HepG2 (cell line): ENCODE measurements around the gene MEIOB. TPM values are rescaled to one million over a fixed set of nuclear protein-coding genes. Genes with fewer than 3 reads are reported as not detected.

Source experiments
- ARID3A ChIP-seq: IDR thresholded peaks from 2 replicates; pipeline ENCODE4 v1.6.1; 2012; ENCODE audit warnings: low read depth, low read length, improper control_type of control experiment
- EEA1 ChIP-seq: sonication (generic); formaldehyde crosslinking; IDR thresholded peaks from 2 replicates; pipeline ENCODE4 v1.5.1; 2020; ENCODE audit warnings: mild to moderate bottlenecking, missing genetic modification reagents, borderline replicate concordance
- MLLT10 ChIP-seq: sonication (generic); formaldehyde crosslinking; IDR thresholded peaks from 2 replicates; pipeline ENCODE4 v1.4.0; 2020; ENCODE audit warnings: missing genetic modification reagents
- NKX3-1 ChIP-seq: sonication (generic); formaldehyde crosslinking; IDR thresholded peaks from 2 replicates; pipeline ENCODE4 v1.5.0; 2020; ENCODE audit warnings: missing genetic modification reagents
- PRDM4 ChIP-seq: sonication (generic); formaldehyde crosslinking; IDR thresholded peaks from 2 replicates; pipeline ENCODE4 v1.9.0; 2021; ENCODE audit warnings: missing genetic modification reagents, borderline replicate concordance
- ZFP1 ChIP-seq: IDR thresholded peaks from 2 replicates; pipeline ENCODE4 v1.6.1; 2016
- ZFP41 ChIP-seq: sonication (generic); formaldehyde crosslinking; IDR thresholded peaks from 2 replicates; pipeline ENCODE4 v1.4.0; 2020; ENCODE audit warnings: mild to moderate bottlenecking, missing genetic modification reagents, borderline replicate concordance
- ZNF30 ChIP-seq: sonication (generic); formaldehyde crosslinking; IDR thresholded peaks from 2 replicates; pipeline ENCODE4 v1.5.0; 2020; ENCODE audit warnings: mild to moderate bottlenecking, missing genetic modification reagents
- ZNF331 ChIP-seq: sonication (generic); formaldehyde crosslinking; IDR thresholded peaks from 2 replicates; pipeline ENCODE4 v1.4.0; 2020; ENCODE audit warnings: missing genetic modification reagents
- ZNF615 ChIP-seq: sonication (generic); formaldehyde crosslinking; IDR thresholded peaks from 2 replicates; pipeline ENCODE4 v1.5.0; 2020; ENCODE audit warnings: mild to moderate bottlenecking, missing genetic modification reagents, borderline replicate concordance
- ZSCAN20 ChIP-seq: sonication (generic); formaldehyde crosslinking; IDR thresholded peaks from 2 replicates; pipeline ENCODE4 v1.4.0; 2020; ENCODE audit warnings: missing genetic modification reagents, mild to moderate bottlenecking, borderline replicate concordance
- polyA plus RNA-seq, 8 experiments: library from polyadenylated mRNA; depleted of rRNA in 3 of 8; stranded (reverse) in 7 of 8; unstranded in 1 of 8; fragments of >200 nt; fragmentation: Illumina TruSeq in 4 of 8; extraction: Trizol in 4 of 8; gene quantifications; 2 replicates each; pipeline versions ENCODE4 v1.2.1 to v1.2.3, GENCODE V29; 2011 to 2016; ENCODE audit warnings: low read depth in 4 of 8, missing spikeins in 1 of 8, mixed read lengths in 1 of 8; ENCODE audit not compliant: insufficient read depth in 1 of 8
- total RNA-seq, 5 experiments: library from RNA; depleted of rRNA; stranded (reverse); fragments of >200 nt; fragmentation: Illumina TruSeq; extraction: Trizol; gene quantifications; 2 replicates each; pipeline ENCODE4 v1.2.3, GENCODE V29; 2016; ENCODE audit warnings: low read depth in 1 of 5
- TF ChIP-seq, protein P1 (sequence below): sonication (generic); formaldehyde crosslinking; IDR thresholded peaks from 2 replicates; pipeline ENCODE4 v1.8.0; 2022; ENCODE audit warnings: missing genetic modification reagents, mild to moderate bottlenecking, inconsistent platforms, borderline replicate concordance
- TF ChIP-seq, protein P2 (sequence below): sonication (generic); formaldehyde crosslinking; conservative IDR thresholded peaks from 2 replicates; pipeline ENCODE4 v1.8.0; 2022; ENCODE audit warnings: low read depth, missing genetic modification reagents
- TF ChIP-seq, protein P3 (sequence below): sonication (generic); formaldehyde crosslinking; IDR thresholded peaks from 2 replicates; pipeline ENCODE4 v1.4.0; 2020; ENCODE audit warnings: missing genetic modification reagents, borderline replicate concordance
- TF ChIP-seq, protein P4 (sequence below): IDR thresholded peaks from 2 replicates; pipeline ENCODE4 v1.6.1; 2016; ENCODE audit warnings: missing genetic modification reagents, missing compliant biosample characterization

The MEIOB gene
- total and polyA plus RNA-seq, 2 of the 13 experiments (the other 11 are each of a cell fraction or from before 2014, with no cell fraction given) = 0.17 TPM; not detected in 1

DNA sequence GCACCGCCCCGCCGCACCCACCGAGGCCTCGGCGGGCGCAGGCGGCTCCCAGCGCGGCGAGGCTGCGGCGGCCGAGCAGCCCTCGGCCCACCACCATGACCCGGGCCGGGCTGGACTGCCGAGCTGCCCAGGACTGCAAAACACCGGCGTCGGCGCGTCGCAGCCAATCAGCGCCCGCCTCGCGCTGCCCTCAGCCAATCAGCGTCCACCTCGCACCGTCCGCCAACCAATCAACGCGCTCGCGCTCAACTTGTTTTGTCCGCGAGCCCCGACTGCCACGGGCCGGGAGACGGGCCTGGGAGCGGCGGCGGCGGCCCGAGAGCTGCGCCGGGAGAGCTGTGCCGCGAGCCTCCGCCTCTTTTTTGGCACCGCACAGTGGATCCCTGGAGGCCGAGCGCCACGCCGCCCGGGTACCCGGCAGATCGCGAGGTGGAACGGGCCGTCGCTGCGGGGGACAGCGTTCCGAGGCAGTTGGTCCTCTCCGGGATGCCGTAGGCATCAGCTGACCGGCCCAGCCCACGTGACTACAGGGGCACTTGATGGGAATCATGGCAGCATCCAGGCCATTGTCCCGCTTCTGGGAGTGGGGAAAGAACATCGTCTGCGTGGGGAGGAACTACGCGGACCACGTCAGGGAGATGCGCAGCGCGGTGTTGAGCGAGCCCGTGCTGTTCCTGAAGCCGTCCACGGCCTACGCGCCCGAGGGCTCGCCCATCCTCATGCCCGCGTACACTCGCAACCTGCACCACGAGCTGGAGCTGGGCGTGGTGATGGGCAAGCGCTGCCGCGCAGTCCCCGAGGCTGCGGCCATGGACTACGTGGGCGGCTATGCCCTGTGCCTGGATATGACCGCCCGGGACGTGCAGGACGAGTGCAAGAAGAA lies 45.0 kb downstream of the MEIOB start, which contains the start of the genes FAHD1 and HAGH (continued):
- no peak for TF ChIP-seq ARID3A
- TF ChIP-seq MLLT10 (CRISPR knock-in tag) = 0 out of 2 replicates have a peak, but pooled peaks have one; percentile 37
- TF ChIP-seq PRDM4 (CRISPR knock-in tag) = no peak
- TF ChIP-seq, protein P1, sequence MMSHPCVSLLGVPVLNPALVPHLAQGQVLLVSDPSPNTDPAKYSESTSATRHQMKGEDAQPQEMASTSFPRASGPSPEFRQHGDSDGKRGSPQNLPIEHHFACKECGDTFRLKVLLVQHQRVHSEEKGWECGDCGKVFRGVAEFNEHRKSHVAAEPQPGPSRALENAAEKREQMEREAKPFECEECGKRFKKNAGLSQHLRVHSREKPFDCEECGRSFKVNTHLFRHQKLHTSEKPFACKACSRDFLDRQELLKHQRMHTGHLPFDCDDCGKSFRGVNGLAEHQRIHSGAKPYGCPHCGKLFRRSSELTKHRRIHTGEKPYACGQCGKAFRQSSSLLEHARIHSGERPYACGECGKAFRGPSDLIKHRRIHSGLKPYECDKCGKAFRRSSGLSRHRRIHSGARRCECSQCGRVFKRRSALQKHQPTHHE (CRISPR knock-in tag) = 0 out of 2 replicates have a peak, but pooled peaks have one; percentile 48
- TF ChIP-seq EEA1 = peak; percentile 96
- peak; percentile 50; the same call in 1 of the 2 replicates for TF ChIP-seq ZFP1 (CRISPR knock-in tag)
- no peak for TF ChIP-seq ZNF615 (CRISPR knock-in tag)
- 0 out of 2 replicates have a peak, but pooled peaks have one; percentile 59 for TF ChIP-seq ZNF30 (CRISPR knock-in tag)
- no peak for TF ChIP-seq ZSCAN20
- TF ChIP-seq, protein P2, sequence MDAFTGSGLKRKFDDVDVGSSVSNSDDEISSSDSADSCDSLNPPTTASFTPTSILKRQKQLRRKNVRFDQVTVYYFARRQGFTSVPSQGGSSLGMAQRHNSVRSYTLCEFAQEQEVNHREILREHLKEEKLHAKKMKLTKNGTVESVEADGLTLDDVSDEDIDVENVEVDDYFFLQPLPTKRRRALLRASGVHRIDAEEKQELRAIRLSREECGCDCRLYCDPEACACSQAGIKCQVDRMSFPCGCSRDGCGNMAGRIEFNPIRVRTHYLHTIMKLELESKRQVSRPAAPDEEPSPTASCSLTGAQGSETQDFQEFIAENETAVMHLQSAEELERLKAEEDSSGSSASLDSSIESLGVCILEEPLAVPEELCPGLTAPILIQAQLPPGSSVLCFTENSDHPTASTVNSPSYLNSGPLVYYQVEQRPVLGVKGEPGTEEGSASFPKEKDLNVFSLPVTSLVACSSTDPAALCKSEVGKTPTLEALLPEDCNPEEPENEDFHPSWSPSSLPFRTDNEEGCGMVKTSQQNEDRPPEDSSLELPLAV (CRISPR knock-in tag) = 0 out of 2 replicates have a peak, but pooled peaks have one; percentile 38
- TF ChIP-seq ZNF331 (CRISPR knock-in tag) = 0 out of 2 replicates have a peak, but pooled peaks have one; percentile 51
- TF ChIP-seq NKX3-1 (CRISPR knock-in tag) = peak; percentile 16
- TF ChIP-seq, protein P3, sequence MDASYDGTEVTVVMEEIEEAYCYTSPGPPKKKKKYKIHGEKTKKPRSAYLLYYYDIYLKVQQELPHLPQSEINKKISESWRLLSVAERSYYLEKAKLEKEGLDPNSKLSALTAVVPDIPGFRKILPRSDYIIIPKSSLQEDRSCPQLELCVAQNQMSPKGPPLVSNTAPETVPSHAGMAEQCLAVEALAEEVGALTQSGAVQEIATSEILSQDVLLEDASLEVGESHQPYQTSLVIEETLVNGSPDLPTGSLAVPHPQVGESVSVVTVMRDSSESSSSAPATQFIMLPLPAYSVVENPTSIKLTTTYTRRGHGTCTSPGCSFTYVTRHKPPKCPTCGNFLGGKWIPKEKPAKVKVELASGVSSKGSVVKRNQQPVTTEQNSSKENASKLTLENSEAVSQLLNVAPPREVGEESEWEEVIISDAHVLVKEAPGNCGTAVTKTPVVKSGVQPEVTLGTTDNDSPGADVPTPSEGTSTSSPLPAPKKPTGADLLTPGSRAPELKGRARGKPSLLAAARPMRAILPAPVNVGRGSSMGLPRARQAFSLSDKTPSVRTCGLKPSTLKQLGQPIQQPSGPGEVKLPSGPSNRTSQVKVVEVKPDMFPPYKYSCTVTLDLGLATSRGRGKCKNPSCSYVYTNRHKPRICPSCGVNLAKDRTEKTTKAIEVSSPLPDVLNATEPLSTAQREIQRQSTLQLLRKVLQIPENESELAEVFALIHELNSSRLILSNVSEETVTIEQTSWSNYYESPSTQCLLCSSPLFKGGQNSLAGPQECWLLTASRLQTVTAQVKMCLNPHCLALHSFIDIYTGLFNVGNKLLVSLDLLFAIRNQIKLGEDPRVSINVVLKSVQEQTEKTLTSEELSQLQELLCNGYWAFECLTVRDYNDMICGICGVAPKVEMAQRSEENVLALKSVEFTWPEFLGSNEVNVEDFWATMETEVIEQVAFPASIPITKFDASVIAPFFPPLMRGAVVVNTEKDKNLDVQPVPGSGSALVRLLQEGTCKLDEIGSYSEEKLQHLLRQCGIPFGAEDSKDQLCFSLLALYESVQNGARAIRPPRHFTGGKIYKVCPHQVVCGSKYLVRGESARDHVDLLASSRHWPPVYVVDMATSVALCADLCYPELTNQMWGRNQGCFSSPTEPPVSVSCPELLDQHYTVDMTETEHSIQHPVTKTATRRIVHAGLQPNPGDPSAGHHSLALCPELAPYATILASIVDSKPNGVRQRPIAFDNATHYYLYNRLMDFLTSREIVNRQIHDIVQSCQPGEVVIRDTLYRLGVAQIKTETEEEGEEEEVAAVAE (CRISPR knock-in tag) = peak; percentile 85; the same call in 1 of the 2 replicates
- TF ChIP-seq, protein P4, sequence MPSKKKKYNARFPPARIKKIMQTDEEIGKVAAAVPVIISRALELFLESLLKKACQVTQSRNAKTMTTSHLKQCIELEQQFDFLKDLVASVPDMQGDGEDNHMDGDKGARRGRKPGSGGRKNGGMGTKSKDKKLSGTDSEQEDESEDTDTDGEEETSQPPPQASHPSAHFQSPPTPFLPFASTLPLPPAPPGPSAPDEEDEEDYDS (CRISPR knock-in tag) = peak; percentile 84
- no peak for TF ChIP-seq ZFP41 (CRISPR knock-in tag)
